ENCODE results near the gene ANO6.
A peak's percentile ranks its signal among the peaks of the same experiment; 100 is the strongest.

ANO6 gene

DNA sequence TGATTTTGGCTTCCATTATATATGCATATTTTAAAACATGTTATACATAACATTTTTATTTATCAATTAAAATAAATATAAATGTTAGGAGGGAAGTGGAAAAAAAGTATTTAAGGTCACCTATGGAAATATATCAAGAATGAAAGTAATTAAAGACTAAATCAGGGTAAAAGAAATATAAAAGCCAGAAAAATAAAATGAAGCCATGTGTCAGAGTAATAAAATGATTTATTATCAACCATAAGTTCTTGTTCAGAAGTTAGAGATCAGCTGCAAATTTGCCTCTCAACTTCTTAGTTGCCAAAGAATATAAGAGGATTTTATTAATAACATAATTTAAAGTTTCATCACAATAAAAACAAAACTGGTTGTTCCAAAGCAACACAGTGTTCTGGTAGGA lies 121.9 kb downstream of the ANO6 start:
- no peaks in the 10 kb centered on the region for H3K27me3 Mint-ChIP-seq (ENCODE audit: low read depth)
- H3K4me3 Mint-ChIP-seq, result no peak overlapping the region
- H3K36me3 Mint-ChIP-seq (ENCODE audit: low read depth), result peaks cover 4% of the 10 kb centered on the region
- H3K27ac Mint-ChIP-seq, result peak overlapping the region; percentile 24 to 84 (median 73)
- H3K9me3 Mint-ChIP-seq, result no peaks in the 10 kb centered on the region
- peaks cover 29% of the 10 kb centered on the region for H3K4me1 Mint-ChIP-seq
- TF ChIP-seq, protein P1, sequence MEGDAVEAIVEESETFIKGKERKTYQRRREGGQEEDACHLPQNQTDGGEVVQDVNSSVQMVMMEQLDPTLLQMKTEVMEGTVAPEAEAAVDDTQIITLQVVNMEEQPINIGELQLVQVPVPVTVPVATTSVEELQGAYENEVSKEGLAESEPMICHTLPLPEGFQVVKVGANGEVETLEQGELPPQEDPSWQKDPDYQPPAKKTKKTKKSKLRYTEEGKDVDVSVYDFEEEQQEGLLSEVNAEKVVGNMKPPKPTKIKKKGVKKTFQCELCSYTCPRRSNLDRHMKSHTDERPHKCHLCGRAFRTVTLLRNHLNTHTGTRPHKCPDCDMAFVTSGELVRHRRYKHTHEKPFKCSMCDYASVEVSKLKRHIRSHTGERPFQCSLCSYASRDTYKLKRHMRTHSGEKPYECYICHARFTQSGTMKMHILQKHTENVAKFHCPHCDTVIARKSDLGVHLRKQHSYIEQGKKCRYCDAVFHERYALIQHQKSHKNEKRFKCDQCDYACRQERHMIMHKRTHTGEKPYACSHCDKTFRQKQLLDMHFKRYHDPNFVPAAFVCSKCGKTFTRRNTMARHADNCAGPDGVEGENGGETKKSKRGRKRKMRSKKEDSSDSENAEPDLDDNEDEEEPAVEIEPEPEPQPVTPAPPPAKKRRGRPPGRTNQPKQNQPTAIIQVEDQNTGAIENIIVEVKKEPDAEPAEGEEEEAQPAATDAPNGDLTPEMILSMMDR (IDR thresholded peaks at IDR 0.05; ENCODE audit: unreplicated experiment in 3 of 3), result no peak

DNA sequence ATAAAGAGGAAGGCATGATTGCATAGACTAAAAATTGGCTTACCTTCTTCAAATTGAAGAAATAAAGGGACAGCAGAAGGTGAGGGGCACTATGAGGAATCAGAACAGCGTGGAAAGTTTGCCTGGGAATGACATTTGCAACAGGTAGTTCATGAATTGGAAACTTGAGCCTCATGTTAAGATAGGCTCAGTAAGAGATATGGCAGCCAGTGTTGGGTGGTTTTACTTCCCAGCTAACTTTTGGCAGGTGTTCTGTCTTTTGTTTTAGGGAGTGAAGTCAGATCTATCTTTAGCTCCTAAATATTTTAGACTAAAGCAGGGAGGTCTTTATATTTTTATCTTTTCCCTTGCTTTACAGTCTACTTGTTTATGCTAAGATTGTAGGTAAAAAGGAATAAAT lies 122.4 kb downstream of the ANO6 start:
- no peak overlapping the region for H3K4me3 Mint-ChIP-seq
- peaks cover 6% of the 10 kb centered on the region for H3K36me3 Mint-ChIP-seq (ENCODE audit: low read depth)
- no peaks in the 10 kb centered on the region for H3K9me3 Mint-ChIP-seq
- H3K27ac Mint-ChIP-seq, result peak overlapping the region; percentile 24 to 84 (median 73)
- TF ChIP-seq, protein P1 (IDR thresholded peaks at IDR 0.05; ENCODE audit: unreplicated experiment in 3 of 3), result no peak
- peaks cover 29% of the 10 kb centered on the region for H3K4me1 Mint-ChIP-seq
- H3K27me3 Mint-ChIP-seq (ENCODE audit: low read depth), result no peaks in the 10 kb centered on the region

DNA sequence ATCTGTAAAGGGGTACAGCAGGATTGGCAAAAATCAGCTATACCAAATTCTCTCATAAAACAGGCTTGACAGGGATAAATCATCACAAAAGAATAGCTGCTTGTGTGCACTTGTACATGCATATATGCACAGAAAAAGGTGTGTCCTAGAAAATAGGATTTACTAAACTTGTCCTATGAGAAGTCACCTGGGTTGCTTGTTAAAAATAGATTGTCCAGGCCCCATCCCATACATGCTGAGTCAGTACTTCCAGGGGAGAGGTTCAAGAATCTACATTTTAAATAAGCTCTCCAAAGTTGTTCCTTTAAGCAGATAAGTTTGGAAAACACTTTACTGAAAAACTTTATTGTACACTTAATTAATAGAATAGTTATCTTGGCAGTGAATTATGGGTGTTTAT lies 123.1 kb downstream of the ANO6 start:
- H3K36me3 Mint-ChIP-seq (ENCODE audit: low read depth), result peaks cover 8% of the 10 kb centered on the region
- TF ChIP-seq, protein P1 (IDR thresholded peaks at IDR 0.05; ENCODE audit: unreplicated experiment in 3 of 3), result no peak
- H3K4me1 Mint-ChIP-seq, result peaks cover 29% of the 10 kb centered on the region
- H3K27me3 Mint-ChIP-seq (ENCODE audit: low read depth), result no peaks in the 10 kb centered on the region
- H3K9me3 Mint-ChIP-seq, result no peaks in the 10 kb centered on the region
- H3K27ac Mint-ChIP-seq, result peak overlapping the region; percentile 60 to 84 (median 73)
- H3K4me3 Mint-ChIP-seq, result no peak overlapping the region

DNA sequence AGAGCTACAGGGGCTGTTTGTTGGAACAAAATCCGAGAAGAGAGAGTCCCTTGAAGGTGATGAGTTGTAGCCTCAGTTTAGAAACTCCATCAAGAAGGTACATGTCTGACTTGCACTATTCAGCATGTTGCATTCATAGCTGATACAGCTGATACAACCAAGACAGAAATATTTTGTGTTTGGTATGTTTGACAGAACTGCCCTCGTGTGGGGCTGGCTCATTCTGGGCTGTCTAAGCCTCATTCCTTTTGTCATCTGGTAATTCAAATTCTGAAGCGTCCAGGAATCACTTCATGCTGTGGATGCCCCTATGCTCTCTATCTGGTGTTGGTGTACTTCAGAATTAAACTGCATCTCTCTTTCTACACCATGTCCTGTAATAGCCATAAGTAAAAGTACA lies 126.3 kb downstream of the ANO6 start:
- Mint-ChIP-seq H3K27me3 (ENCODE audit: low read depth) (no peaks in the 10 kb centered on the region), H3K9me3 (no peaks in the 10 kb centered on the region), H3K36me3 (ENCODE audit: low read depth) (peaks cover 20% of the 10 kb centered on the region), H3K27ac (no peak overlapping the region), H3K4me3 (no peak overlapping the region), H3K4me1 (peaks cover 33% of the 10 kb centered on the region)
- TF ChIP-seq, protein P1 (IDR thresholded peaks at IDR 0.05; ENCODE audit: unreplicated experiment in 3 of 3), result no peak

DNA sequence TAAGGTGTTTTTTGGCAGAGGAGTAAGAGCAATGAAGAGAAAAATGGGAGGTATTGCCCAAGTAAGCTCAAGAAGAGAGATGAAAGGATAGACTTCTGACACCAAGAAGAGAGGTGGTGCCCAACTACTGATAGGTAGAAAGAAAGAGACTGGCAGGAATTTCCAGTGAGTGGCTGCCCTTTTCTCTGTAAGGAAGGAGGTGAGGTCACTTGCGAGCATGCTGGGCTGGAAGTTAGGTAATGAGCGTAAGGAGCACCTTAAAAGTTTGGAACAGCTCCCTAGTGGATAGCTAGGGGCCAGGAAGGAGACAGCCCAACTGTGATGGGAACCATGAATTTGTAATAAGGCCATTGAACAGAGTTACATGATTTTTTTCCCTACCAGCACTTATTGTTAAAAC lies 127.0 kb downstream of the ANO6 start:
- TF ChIP-seq, protein P1 (IDR thresholded peaks at IDR 0.05; ENCODE audit: unreplicated experiment in 3 of 3), result no peak
- H3K36me3 Mint-ChIP-seq (ENCODE audit: low read depth), result peaks cover 20% of the 10 kb centered on the region
- H3K4me1 Mint-ChIP-seq, result peaks cover 28% of the 10 kb centered on the region
- no peak overlapping the region for H3K27ac Mint-ChIP-seq
- no peaks in the 10 kb centered on the region for H3K27me3 Mint-ChIP-seq (ENCODE audit: low read depth)
- H3K4me3 Mint-ChIP-seq, result no peak overlapping the region
- no peaks in the 10 kb centered on the region for H3K9me3 Mint-ChIP-seq

DNA sequence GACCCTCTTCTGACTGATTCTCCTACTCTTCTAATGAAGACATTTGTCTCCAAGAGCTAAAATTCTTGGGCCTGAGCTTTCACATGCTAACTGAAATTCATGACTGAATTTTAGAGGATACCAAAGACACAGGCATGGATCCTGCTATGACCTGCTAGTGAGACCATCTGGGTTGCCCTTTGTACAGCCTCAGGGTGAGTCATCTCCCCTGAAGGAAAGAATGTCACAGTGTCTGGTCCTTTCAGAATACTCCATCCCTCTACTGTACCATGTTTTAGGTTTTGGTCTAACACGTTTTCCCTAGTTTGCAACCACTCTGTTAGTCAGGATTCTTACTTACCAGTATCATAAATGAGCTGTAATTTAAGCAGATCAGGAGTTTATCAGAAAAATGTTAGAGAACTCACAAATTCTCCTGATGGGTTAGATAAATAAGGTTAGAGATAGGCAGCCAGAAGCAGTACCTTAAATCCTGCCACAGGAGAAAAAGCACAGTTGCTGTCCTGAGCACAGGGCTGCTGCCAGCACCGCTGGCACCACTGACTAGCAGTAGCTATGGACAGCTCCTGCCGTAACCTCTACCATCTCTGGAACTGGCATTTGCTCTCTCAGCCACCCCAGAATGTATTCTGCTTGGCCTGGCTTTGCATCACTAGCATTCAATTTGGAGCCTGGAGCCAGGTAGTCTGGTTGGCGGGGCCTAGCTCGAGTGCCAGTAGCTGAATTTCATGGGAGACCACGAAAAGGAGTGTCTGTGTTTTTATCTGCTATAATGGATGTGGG lies 127.6 kb downstream of the ANO6 start:
- H3K4me3 Mint-ChIP-seq, result no peak overlapping the region
- TF ChIP-seq, protein P1 (IDR thresholded peaks at IDR 0.05; ENCODE audit: unreplicated experiment in 3 of 3), result no peak
- peaks cover 22% of the 10 kb centered on the region for H3K4me1 Mint-ChIP-seq
- H3K36me3 Mint-ChIP-seq (ENCODE audit: low read depth), result peaks cover 27% of the 10 kb centered on the region
- no peak overlapping the region for H3K27ac Mint-ChIP-seq
- no peaks in the 10 kb centered on the region for H3K27me3 Mint-ChIP-seq (ENCODE audit: low read depth)
- H3K9me3 Mint-ChIP-seq, result no peaks in the 10 kb centered on the region
